ENCODE data around the gene TSSK3.

Gene TSSK3

DNA sequence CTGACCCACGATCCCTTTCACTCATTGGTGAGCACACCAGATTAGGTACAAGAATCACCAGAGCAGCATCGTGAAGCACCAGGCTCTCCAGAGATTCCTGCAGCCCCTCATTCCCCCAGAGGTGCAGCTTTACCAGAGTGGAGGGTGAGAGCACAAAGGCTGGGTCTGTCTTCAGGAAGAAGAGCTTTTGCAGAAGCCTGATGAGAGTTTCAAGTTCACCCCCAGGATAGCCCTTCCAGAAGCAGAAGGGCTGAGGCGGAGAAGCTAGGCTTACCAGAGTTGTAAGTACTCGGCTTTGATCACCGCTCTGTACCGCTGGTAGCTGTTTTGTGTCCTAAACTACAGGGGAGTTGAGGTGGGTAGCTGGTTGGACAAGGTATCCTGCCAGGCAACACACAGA is 3.1 kb downstream of the TSSK3 start:
- H3K4me3 ChIP-seq (ENCODE audit: low read length in 2 of 2), result no peak overlapping the region
- H3K4me1 ChIP-seq (ENCODE audit: control insufficient read depth, insufficient read depth, low read length), result peaks cover 17% of the 10 kb centered on the region
- H3K36me3 ChIP-seq (ENCODE audit: control insufficient read depth in 2 of 2, insufficient read depth in 2 of 2, low read length in 2 of 2), result peaks cover 35 to 45% of the 10 kb centered on the region in 2 donors
- no peaks in the 10 kb centered on the region for H3K9me3 ChIP-seq (ENCODE audit: control insufficient read depth in 2 of 2, low read length in 2 of 2)
- no peak overlapping the region for H3K27ac ChIP-seq (ENCODE audit: low read length)
- no peaks in the 10 kb centered on the region for H3K27me3 ChIP-seq (ENCODE audit: control insufficient read depth in 1 of 2, insufficient read depth in 2 of 2, low read length in 2 of 2)
- no peak overlapping the region for H3K9ac ChIP-seq (ENCODE audit: low read length in 2 of 2)

DNA sequence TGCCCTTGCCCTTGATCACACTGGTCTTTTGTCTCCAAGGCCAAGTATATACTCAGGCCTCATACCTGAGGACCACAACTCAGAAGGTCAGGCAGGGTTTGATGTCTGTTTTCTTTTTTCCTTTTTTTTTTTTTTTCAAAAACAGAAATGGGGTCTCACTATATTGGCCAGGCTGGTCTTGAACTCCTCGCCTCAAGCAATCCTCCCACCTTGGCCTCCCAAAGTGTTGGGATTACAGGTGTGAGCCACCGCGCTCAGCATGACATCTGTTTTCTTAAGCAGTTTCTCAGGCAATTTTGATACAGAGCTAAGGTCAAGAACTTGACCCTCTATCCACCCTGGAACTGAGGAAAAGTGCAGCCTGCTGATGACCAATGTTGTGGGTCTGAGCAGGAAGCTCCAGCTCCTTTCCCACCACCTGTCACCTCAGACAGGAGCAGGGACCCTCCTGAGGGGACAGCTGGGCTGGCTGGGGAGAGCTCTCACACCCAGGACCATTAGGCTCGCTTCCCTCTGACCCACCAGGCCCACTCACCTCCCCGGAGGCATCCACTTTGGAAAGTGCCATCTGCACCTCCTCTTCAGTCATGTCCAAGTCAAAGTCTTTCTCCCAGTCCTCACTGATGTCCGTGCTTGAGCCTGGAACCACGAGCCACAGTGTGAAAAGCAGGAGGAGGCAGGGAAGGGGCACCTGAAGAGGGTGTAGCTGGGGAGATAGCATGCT is 5.7 kb downstream of the TSSK3 start:
- H3K36me3 ChIP-seq (ENCODE audit: control insufficient read depth in 2 of 2, insufficient read depth in 2 of 2, low read length in 2 of 2), result peaks cover 51 to 58% of the 10 kb centered on the region in 2 donors
- no peaks in the 10 kb centered on the region for H3K4me1 ChIP-seq (ENCODE audit: control insufficient read depth, insufficient read depth, low read length)
- no peak overlapping the region for H3K4me3 ChIP-seq (ENCODE audit: low read length in 2 of 2)
- H3K27ac ChIP-seq (ENCODE audit: low read length), result no peak overlapping the region
- H3K9ac ChIP-seq (ENCODE audit: low read length in 2 of 2), result no peak overlapping the region
- no peaks in the 10 kb centered on the region for H3K9me3 ChIP-seq (ENCODE audit: control insufficient read depth in 2 of 2, low read length in 2 of 2)
- no peaks in the 10 kb centered on the region for H3K27me3 ChIP-seq (ENCODE audit: control insufficient read depth in 1 of 2, insufficient read depth in 2 of 2, low read length in 2 of 2)

GRCh38 chr1:32372149-32372756 is 9.9 kb downstream of the TSSK3 start:
- Histone ChIP-seq H3K9ac (ENCODE audit: low read length in 2 of 2) (no peak overlapping the region), H3K4me3 (ENCODE audit: low read length in 2 of 2) (no peak overlapping the region), H3K36me3 (ENCODE audit: control insufficient read depth in 2 of 2, insufficient read depth in 2 of 2, low read length in 2 of 2) (peaks cover 54 to 66% of the 10 kb centered on the region in 2 donors), H3K9me3 (ENCODE audit: control insufficient read depth in 2 of 2, low read length in 2 of 2) (no peaks in the 10 kb centered on the region), H3K27ac (ENCODE audit: low read length) (no peak overlapping the region), H3K27me3 (ENCODE audit: control insufficient read depth in 1 of 2, insufficient read depth in 2 of 2, low read length in 2 of 2) (no peaks in the 10 kb centered on the region), H3K4me1 (ENCODE audit: control insufficient read depth, insufficient read depth, low read length) (no peaks in the 10 kb centered on the region)

- Histone ChIP-seq H3K9me3 (ENCODE audit: control insufficient read depth in 2 of 2, low read length in 2 of 2) (no peaks in the 10 kb centered on the region), H3K36me3 (ENCODE audit: control insufficient read depth in 2 of 2, insufficient read depth in 2 of 2, low read length in 2 of 2) (peaks cover 64 to 71% of the 10 kb centered on the region in 2 donors)
Measured at GRCh38 chr1:32373996-32374592, 11.8 kb downstream of the TSSK3 start.

DNA sequence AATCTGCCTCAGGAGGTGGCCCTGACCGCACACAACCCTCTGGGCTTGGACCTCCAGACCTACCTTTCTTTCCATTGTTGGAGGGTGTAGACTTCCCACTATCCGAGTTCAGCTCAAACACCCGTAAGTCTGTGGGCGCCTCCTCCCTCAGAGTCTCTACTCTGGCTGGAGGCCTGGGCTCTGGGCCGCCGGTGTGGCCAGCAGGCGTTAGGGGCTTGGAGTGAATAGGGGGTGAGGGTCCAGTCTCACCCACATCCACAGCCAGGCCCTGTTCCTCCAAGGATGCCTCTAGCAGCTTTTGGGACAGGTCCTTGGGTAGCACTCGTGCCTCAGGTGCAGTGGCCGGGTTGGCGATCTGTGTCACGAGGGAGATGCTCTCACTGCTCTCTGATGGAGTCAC is 13.9 kb downstream of the TSSK3 start:
- H3K27ac ChIP-seq (ENCODE audit: low read length), result no peak overlapping the region
- no peak overlapping the region for H3K9ac ChIP-seq (ENCODE audit: low read length in 2 of 2)
- no peaks in the 10 kb centered on the region for H3K9me3 ChIP-seq (ENCODE audit: control insufficient read depth in 2 of 2, low read length in 2 of 2)
- H3K36me3 ChIP-seq (ENCODE audit: control insufficient read depth in 2 of 2, insufficient read depth in 2 of 2, low read length in 2 of 2), result peaks cover 83% of the 10 kb centered on the region in 2 donors
- H3K4me1 ChIP-seq (ENCODE audit: control insufficient read depth, insufficient read depth, low read length), result no peaks in the 10 kb centered on the region
- no peak overlapping the region for H3K4me3 ChIP-seq (ENCODE audit: low read length in 2 of 2)
- H3K27me3 ChIP-seq (ENCODE audit: control insufficient read depth in 1 of 2, insufficient read depth in 2 of 2, low read length in 2 of 2), result no peaks in the 10 kb centered on the region

More at GRCh38 chr1:32373996-32374592, 11.8 kb downstream of the TSSK3 start:
- H3K4me3 ChIP-seq (ENCODE audit: low read length in 2 of 2), result no peak overlapping the region
- H3K27me3 ChIP-seq (ENCODE audit: control insufficient read depth in 1 of 2, insufficient read depth in 2 of 2, low read length in 2 of 2), result no peaks in the 10 kb centered on the region
- no peak overlapping the region for H3K27ac ChIP-seq (ENCODE audit: low read length)
- no peaks in the 10 kb centered on the region for H3K4me1 ChIP-seq (ENCODE audit: control insufficient read depth, insufficient read depth, low read length)
- no peak overlapping the region for H3K9ac ChIP-seq (ENCODE audit: low read length in 2 of 2)

DNA sequence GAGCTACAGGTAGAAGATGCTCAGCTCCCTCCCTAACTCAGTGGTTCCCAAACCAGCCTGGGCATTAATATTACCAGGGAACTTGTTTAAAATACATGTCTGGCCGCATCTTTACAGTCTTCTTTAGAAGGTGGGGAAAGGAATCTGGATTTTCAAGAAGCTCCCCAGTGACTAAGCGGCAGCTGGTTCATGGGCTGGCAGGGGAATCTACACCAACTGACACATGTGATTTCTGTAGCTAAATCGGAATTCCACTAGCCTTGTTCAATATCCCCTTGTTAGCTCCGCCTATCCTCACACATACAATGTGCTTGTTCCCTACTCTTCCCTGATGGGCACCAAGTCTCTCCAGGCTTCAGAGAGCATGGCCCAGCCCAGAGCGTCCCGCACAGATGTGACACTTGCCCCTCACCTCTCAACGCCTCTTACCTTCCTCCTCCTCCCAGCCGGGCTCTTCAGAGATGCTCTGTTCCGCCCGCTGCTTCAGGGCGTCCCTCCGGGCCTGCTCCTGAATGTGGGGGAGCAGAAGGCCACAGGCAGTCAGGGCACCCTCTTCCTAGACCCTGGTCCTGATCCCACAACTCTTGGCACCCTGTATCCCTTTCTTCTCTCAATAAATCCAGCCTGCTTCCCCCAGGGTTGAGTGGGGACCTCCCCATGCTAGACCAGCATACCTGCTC is 15.3 kb downstream of the TSSK3 start:
- Histone ChIP-seq H3K4me3 (ENCODE audit: low read length in 2 of 2) (no peak overlapping the region), H3K9me3 (ENCODE audit: control insufficient read depth in 2 of 2, low read length in 2 of 2) (no peaks in the 10 kb centered on the region), H3K27me3 (ENCODE audit: control insufficient read depth in 1 of 2, insufficient read depth in 2 of 2, low read length in 2 of 2) (no peaks in the 10 kb centered on the region), H3K27ac (ENCODE audit: low read length) (no peak overlapping the region), H3K9ac (ENCODE audit: low read length in 2 of 2) (no peak overlapping the region), H3K4me1 (ENCODE audit: control insufficient read depth, insufficient read depth, low read length) (no peaks in the 10 kb centered on the region), H3K36me3 (ENCODE audit: control insufficient read depth in 2 of 2, insufficient read depth in 2 of 2, low read length in 2 of 2) (peaks cover 72 to 82% of the 10 kb centered on the region in 2 donors)

GRCh38 chr1:32380057-32380456 is 17.7 kb downstream of the TSSK3 start:
- H3K36me3 ChIP-seq (ENCODE audit: control insufficient read depth in 2 of 2, insufficient read depth in 2 of 2, low read length in 2 of 2), result peaks cover 71 to 81% of the 10 kb centered on the region in 2 donors
- H3K4me1 ChIP-seq (ENCODE audit: control insufficient read depth, insufficient read depth, low read length), result no peaks in the 10 kb centered on the region
- no peaks in the 10 kb centered on the region for H3K27me3 ChIP-seq (ENCODE audit: control insufficient read depth in 1 of 2, insufficient read depth in 2 of 2, low read length in 2 of 2)
- no peak overlapping the region for H3K9ac ChIP-seq (ENCODE audit: low read length in 2 of 2)
- no peak overlapping the region for H3K4me3 ChIP-seq (ENCODE audit: low read length in 2 of 2)
- H3K27ac ChIP-seq (ENCODE audit: low read length), result no peak overlapping the region
- H3K9me3 ChIP-seq (ENCODE audit: control insufficient read depth in 2 of 2, low read length in 2 of 2), result no peaks in the 10 kb centered on the region

- H3K4me3 ChIP-seq (ENCODE audit: low read length in 2 of 2), result no peak overlapping the region
- H3K9ac ChIP-seq (ENCODE audit: low read length in 2 of 2), result no peak overlapping the region
- peaks cover 2% of the 10 kb centered on the region for H3K4me1 ChIP-seq (ENCODE audit: control insufficient read depth, insufficient read depth, low read length)
- H3K27me3 ChIP-seq (ENCODE audit: control insufficient read depth in 1 of 2, insufficient read depth in 2 of 2, low read length in 2 of 2), result no peaks in the 10 kb centered on the region
- H3K36me3 ChIP-seq (ENCODE audit: control insufficient read depth in 2 of 2, insufficient read depth in 2 of 2, low read length in 2 of 2), result peaks cover 43 to 66% of the 10 kb centered on the region in 2 donors
- H3K9me3 ChIP-seq (ENCODE audit: control insufficient read depth in 2 of 2, low read length in 2 of 2), result no peaks in the 10 kb centered on the region
- H3K27ac ChIP-seq (ENCODE audit: low read length), result no peak overlapping the region
Measured at GRCh38 chr1:32386676-32387392, 24.5 kb downstream of the TSSK3 start.

- Histone ChIP-seq H3K27ac (ENCODE audit: low read length) (no peak overlapping the region), H3K9me3 (ENCODE audit: control insufficient read depth in 2 of 2, low read length in 2 of 2) (no peaks in the 10 kb centered on the region), H3K27me3 (ENCODE audit: control insufficient read depth in 1 of 2, insufficient read depth in 2 of 2, low read length in 2 of 2) (no peaks in the 10 kb centered on the region), H3K4me3 (ENCODE audit: low read length in 2 of 2) (no peak overlapping the region), H3K4me1 (ENCODE audit: control insufficient read depth, insufficient read depth, low read length) (peaks cover 14% of the 10 kb centered on the region), H3K36me3 (ENCODE audit: control insufficient read depth in 2 of 2, insufficient read depth in 2 of 2, low read length in 2 of 2) (peaks cover 37 to 56% of the 10 kb centered on the region in 2 donors), H3K9ac (ENCODE audit: low read length in 2 of 2) (no peak overlapping the region)
Measured at GRCh38 chr1:32388641-32389040, 26.3 kb downstream of the TSSK3 start.

Data from stomach smooth muscle (tissue), 2 donors.